NT2/D1 (cell line): ENCODE results near the gene FANCD2.

Experiments used
- YY1 ChIP-seq: IDR thresholded peaks from 2 replicates; pipeline ENCODE4 v1.6.1; 2011; ENCODE audit not compliant: insufficient read length, insufficient read depth
- ZNF274 ChIP-seq: IDR thresholded peaks from 2 replicates; pipeline ENCODE4 v1.6.1; 2011; ENCODE audit warnings: mild to moderate bottlenecking, low read depth, low read length

DNA sequence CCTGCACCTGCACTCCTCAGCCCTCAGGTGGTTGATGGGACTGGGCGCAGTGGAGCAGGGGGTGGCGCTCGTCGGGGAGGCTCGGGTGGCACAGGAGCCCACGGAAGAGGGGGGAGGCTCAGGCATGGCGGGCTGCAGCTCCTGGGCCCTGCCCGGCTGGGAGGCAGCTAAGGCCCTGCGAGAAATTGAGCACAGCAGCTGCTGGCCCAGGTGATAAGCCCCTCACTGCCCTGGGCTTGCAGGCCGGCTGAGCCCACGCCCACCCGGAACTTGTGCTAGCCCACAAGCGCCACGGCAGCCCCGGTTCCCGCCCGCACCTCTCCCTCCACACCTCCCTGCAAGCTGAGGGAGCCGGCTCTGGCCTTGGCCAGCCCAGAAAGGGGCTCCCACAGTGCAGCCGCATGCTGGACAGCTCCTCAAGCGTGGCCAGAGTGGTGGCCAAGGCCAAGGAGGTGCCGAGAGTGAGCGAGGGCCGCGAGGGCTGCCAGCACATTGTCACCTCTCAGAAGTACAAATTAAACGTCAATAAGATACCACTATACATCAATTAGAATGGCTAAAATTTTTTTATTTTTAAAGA lies 110.3 kb downstream of the FANCD2 start:
- TF ChIP-seq YY1 (no peak), ZNF274 (no peak)
